ENCODE measurements around the gene CDHR5. TPM values are rescaled to one million over a fixed set of nuclear protein-coding genes. Genes with fewer than 3 reads are reported as not detected.

CDHR5 gene
- total and polyA plus RNA-seq, 9 of the 15 experiments (the other 6 are each of a cell fraction or from before 2014, with no cell fraction given), result 0.16 TPM; not detected in 8

DNA sequence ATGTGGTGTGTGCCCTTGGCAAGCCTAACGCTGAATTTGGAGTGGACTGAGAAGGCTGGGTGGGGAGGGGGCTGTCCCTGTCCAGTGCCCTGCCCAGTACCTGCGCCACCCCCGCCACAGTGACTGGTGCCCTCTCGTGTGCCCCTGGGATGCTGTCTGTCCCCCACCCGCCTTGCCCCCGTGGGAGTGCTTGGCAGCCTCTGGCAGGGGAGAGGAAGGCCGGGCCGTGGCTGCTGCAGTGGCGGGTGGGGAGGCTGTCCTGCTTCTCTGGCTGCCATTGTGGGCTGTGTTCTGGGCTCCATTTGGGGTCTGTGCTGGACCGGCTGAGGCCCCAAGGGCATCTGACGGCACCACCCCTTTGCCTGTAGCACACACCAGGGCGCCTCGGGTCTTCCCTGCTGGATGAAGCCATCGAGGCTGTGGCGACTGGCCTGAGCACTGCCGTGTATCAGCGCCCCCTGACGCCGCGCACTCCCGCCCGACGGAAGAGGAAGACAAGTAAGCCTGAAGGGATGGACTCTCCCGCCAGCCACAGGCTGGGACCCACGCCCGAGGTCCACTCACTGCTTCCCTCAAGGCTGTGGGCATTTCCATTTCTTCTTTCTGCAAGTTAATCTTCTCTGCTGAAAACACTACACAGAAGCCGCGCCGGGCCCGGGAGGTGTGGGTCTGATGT is 26.6 kb downstream of the CDHR5 start:
- in situ Hi-C loops (cut with MboI) (no loop called here), intact Hi-C loops (cut with micrococcal nuclease) (no loop called here)
- Histone ChIP-seq H3K36me3 (ENCODE audit: control insufficient read depth, insufficient read depth, low read length) (peaks cover 89% of the 10 kb centered on the region), H3K9ac (ENCODE audit: insufficient read depth in 1 of 2, low read depth in 2 of 2, low read length in 2 of 2) (no peak overlapping the region; a peak in 1 of 4 replicates), H2AFZ (ENCODE audit: low read depth, low read length) (no peak overlapping the region), H3K27me3 (ENCODE audit: control insufficient read depth in 2 of 2, insufficient read depth in 2 of 2, low read length in 2 of 2) (no peaks in the 10 kb centered on the region), H4K20me1 (replicated peaks; ENCODE audit: control insufficient read depth, insufficient read depth, low read length) (no peaks in the 10 kb centered on the region), H3K27ac (ENCODE audit: extremely low read depth, low read depth, low read length) (no peak overlapping the region), H3K4me1 (replicated peaks in 1 of 2; ENCODE audit: control insufficient read depth in 2 of 2, insufficient read depth in 2 of 2, low read length in 2 of 2) (peaks cover 0 to 14% of the 10 kb centered on the region in 2 experiments; a peak in 1 of 5 replicates), H3K4me2 (ENCODE audit: insufficient read depth, low read length) (no peak overlapping the region), H3K4me3 (no peak overlapping the region), H3K9me3 (replicated peaks; ENCODE audit: control insufficient read depth, insufficient read depth, low read depth, low read length) (no peaks in the 10 kb centered on the region), H3K79me2 (ENCODE audit: control insufficient read depth, insufficient read depth, low read length) (no peaks in the 10 kb centered on the region; the same call in 1 of the 3 replicates), H3K9me1 (ENCODE audit: control insufficient read depth, insufficient read depth, low read length) (no peaks in the 10 kb centered on the region)
- 91% methylated on average over 21 of the region's 30 CpGs for WGBS (ENCODE audit: insufficient coverage, low coverage, missing lambda C conversion rate)
- TF ChIP-seq PHF20 (IDR thresholded peaks at IDR 0.05; ENCODE audit: partially characterized antibody) (no peak), POLR2G (IDR thresholded peaks at IDR 0.05; ENCODE audit: low read depth, low read length) (peak; percentile 42; the same call in 1 of the 2 replicates), MED1 (CRISPR knock-in tag; IDR thresholded peaks at IDR 0.05; ENCODE audit: borderline replicate concordance) (no peak), RNF2 (IDR thresholded peaks at IDR 0.05) (no peak), CCNT2 (IDR thresholded peaks at IDR 0.05; ENCODE audit: borderline replicate concordance, extremely low read depth, insufficient read length, low read depth, low read length) (no peak), BRD9 (IDR thresholded peaks at IDR 0.05; ENCODE audit: low read depth, partially characterized antibody) (no peak)
- TF ChIP-seq, protein P1, sequence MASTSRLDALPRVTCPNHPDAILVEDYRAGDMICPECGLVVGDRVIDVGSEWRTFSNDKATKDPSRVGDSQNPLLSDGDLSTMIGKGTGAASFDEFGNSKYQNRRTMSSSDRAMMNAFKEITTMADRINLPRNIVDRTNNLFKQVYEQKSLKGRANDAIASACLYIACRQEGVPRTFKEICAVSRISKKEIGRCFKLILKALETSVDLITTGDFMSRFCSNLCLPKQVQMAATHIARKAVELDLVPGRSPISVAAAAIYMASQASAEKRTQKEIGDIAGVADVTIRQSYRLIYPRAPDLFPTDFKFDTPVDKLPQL (IDR thresholded peaks at IDR 0.05; ENCODE audit: extremely low read depth, insufficient read length), result no peak
- TF ChIP-seq, protein P2, sequence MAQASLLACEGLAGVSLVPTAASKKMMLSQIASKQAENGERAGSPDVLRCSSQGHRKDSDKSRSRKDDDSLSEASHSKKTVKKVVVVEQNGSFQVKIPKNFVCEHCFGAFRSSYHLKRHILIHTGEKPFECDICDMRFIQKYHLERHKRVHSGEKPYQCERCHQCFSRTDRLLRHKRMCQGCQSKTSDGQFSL (CRISPR knock-in tag; IDR thresholded peaks at IDR 0.05), result no peak
- TF ChIP-seq, protein P2 (tag; IDR thresholded peaks at IDR 0.05), result no peak
- TF ChIP-seq, protein P3, sequence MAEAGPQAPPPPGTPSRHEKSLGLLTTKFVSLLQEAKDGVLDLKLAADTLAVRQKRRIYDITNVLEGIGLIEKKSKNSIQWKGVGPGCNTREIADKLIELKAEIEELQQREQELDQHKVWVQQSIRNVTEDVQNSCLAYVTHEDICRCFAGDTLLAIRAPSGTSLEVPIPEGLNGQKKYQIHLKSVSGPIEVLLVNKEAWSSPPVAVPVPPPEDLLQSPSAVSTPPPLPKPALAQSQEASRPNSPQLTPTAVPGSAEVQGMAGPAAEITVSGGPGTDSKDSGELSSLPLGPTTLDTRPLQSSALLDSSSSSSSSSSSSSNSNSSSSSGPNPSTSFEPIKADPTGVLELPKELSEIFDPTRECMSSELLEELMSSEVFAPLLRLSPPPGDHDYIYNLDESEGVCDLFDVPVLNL (CRISPR knock-in tag; IDR thresholded peaks at IDR 0.05; ENCODE audit: low read depth), result no peak
- no peak for FAIRE-seq
- DNase-seq (ENCODE audit: extremely low read depth in 1 of 4, low spot score in 3 of 4), result no peak
- CTCF ChIA-PET (ENCODE audit: low intra/inter-chr PET ratio), result no interaction called here
- ATAC-seq, result no peak
- POLR2A ChIA-PET, result no interaction called here
- no TSS peak for BruUV-seq (replicated peaks)
